Chondrocyte (in vitro differentiated cells): Measurements from ENCODE around the gene KREMEN1. TPM values are rescaled to one million over a fixed set of nuclear protein-coding genes. Genes with fewer than 3 reads are reported as not detected.
A peak's percentile ranks its signal among the peaks of the same experiment; 100 is the strongest.

ENCODE experiments used
- DNase-seq: peaks from one replicate; pipeline ENCODE4 v3.0.0; 2021; ENCODE audit warnings: mixed read lengths, low spot score
- H3K27ac Mint-ChIP-seq: one replicate; pipeline ENCODE4 v1.8.0; 2021; ENCODE audit warnings: mild to moderate bottlenecking, moderate library complexity, mixed read lengths; ENCODE audit not compliant: unreplicated experiment
- H3K27me3 Mint-ChIP-seq: 2 replicates; pipeline ENCODE4 v1.8.0; 2021; ENCODE audit warnings: low read depth, mixed read lengths
- H3K36me3 Mint-ChIP-seq: 2 replicates; pipeline ENCODE4 v1.8.0; 2021; ENCODE audit warnings: low read depth, mixed read lengths
- H3K4me1 Mint-ChIP-seq: 2 replicates; pipeline ENCODE4 v1.8.0; 2021; ENCODE audit warnings: low read depth, mild to moderate bottlenecking, mixed read lengths
- H3K4me3 Mint-ChIP-seq: one replicate; pipeline ENCODE4 v1.8.0; 2021; ENCODE audit warnings: mild to moderate bottlenecking, moderate library complexity, mixed read lengths; ENCODE audit not compliant: unreplicated experiment
- H3K9me3 Mint-ChIP-seq: 2 replicates; pipeline ENCODE4 v1.8.0; 2021; ENCODE audit warnings: low read depth, mixed read lengths
- CTCF ChIP-seq: fragments of 200-600 bp; sonication (generic); IDR thresholded peaks from 2 replicates; pipeline ENCODE4 v1.5.0; 2021; ENCODE audit warnings: antibody characterized with exemption, mild to moderate bottlenecking, moderate library complexity
- total RNA-seq: library from RNA; stranded (reverse); gene quantifications from 3 replicates; pipeline ENCODE4 v1.2.1, GENCODE V29; 2021

KREMEN1 gene
- total RNA-seq, 1 donor from 2014 or later, result 7.3 TPM

- TF ChIP-seq CTCF, result no peak
- Mint-ChIP-seq H3K27ac (peak overlapping the region; percentile 69), H3K4me1 (peaks cover 6% of the 10 kb centered on the region), H3K36me3 (peaks cover 4% of the 10 kb centered on the region), H3K27me3 (no peaks in the 10 kb centered on the region), H3K9me3 (peaks cover 5% of the 10 kb centered on the region), H3K4me3 (no peak overlapping the region)
- DNase-seq, result no peak
Measured at GRCh38 chr22:29128891-29129807, 56.3 kb downstream of the KREMEN1 start.

DNA sequence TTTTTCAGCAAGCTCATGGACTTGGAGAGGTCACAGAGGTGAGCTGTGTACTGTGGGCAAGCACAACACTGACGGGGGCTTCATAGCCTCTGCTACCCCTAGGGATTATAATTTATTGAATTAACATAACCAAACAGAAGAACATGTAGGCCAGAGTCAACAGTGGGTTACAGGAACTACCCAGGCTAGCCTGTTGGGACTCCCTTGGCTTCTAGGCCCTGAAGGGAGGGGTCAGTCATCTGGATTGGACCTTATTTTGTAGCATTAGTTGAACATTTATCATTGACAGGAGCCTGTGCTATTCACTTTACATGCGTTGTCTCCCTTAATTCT, 56.9 kb downstream of the KREMEN1 start:
- peaks cover 8% of the 10 kb centered on the region for H3K9me3 Mint-ChIP-seq
- H3K36me3 Mint-ChIP-seq, result peaks cover 6% of the 10 kb centered on the region
- H3K27me3 Mint-ChIP-seq, result no peaks in the 10 kb centered on the region
- DNase-seq, result no peak
- H3K27ac Mint-ChIP-seq, result peak overlapping the region; percentile 69
- H3K4me3 Mint-ChIP-seq, result no peak overlapping the region
- TF ChIP-seq CTCF, result no peak
- H3K4me1 Mint-ChIP-seq, result peaks cover 6% of the 10 kb centered on the region

DNA sequence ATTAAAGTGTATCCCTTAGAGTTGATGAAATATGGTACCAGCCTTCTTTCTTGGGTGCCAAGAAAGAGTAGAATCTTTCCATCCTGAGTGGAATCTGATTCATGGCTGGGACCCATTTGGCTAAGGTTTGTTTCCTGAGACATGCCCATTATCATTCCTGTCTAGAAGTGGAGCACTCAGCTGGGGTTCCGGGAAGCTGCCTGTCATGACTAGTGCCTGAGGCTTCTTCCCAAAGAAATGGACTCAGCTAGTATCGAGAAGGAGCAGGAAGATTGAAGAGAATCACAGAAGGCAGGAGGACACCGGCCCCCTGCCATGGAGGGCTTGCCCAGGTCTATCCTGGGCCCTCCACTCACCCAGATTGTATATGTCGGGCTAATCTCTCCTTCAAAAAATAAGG, 57.6 kb downstream of the KREMEN1 start:
- Mint-ChIP-seq H3K27ac (no peak overlapping the region), H3K27me3 (no peaks in the 10 kb centered on the region), H3K4me1 (peaks cover 6% of the 10 kb centered on the region), H3K4me3 (no peak overlapping the region), H3K36me3 (peaks cover 6% of the 10 kb centered on the region), H3K9me3 (peaks cover 8% of the 10 kb centered on the region)
- no peak for TF ChIP-seq CTCF
- DNase-seq, result no peak

- TF ChIP-seq CTCF, result no peak
- Mint-ChIP-seq H3K4me1 (peaks cover 6% of the 10 kb centered on the region), H3K36me3 (peaks cover 6% of the 10 kb centered on the region), H3K27ac (no peak overlapping the region), H3K4me3 (no peak overlapping the region), H3K27me3 (no peaks in the 10 kb centered on the region), H3K9me3 (peaks cover 8% of the 10 kb centered on the region)
- no peak for DNase-seq
Measured at GRCh38 chr22:29133603-29134133, 60.8 kb downstream of the KREMEN1 start.

- H3K36me3 Mint-ChIP-seq, result peaks cover 10% of the 10 kb centered on the region
- peaks cover 3% of the 10 kb centered on the region for H3K4me1 Mint-ChIP-seq
- TF ChIP-seq CTCF, result no peak
- DNase-seq, result no peak
- no peak overlapping the region for H3K27ac Mint-ChIP-seq
- H3K4me3 Mint-ChIP-seq, result no peak overlapping the region
- peaks cover 8% of the 10 kb centered on the region for H3K9me3 Mint-ChIP-seq
- no peaks in the 10 kb centered on the region for H3K27me3 Mint-ChIP-seq
Measured at GRCh38 chr22:29134448-29134847, 61.6 kb downstream of the KREMEN1 start.
